RWPE2 (cell line): Measurements from ENCODE around the gene CCDC69.

Experiments
- ATAC-seq: fragments of 200-7000 bp; cut with Tn5 transposase; 3 replicates; pipeline ENCODE4 v1.9.1; 2021; ENCODE audit warnings: low read depth
- DNase-seq: peaks from one replicate; pipeline ENCODE4 v3.0.0-alpha.2; 2020; ENCODE audit warnings: low spot score
- H3K27ac ChIP-seq: fragments of 450-650 bp; 2 replicates; pipeline ENCODE4 v1.5.1; 2017; ENCODE audit warnings: mild to moderate bottlenecking; ENCODE audit not compliant: poor library complexity, severe bottlenecking
- H3K27me3 ChIP-seq: fragments of 250-450 bp; sonication (Bioruptor Pico); 2 replicates; pipeline ENCODE4 v1.5.1; 2021; ENCODE audit warnings: mild to moderate bottlenecking, moderate library complexity; ENCODE audit not compliant: insufficient read depth, poor library complexity, severe bottlenecking
- H3K36me3 ChIP-seq: fragments of 250-450 bp; sonication (Bioruptor Pico); 2 replicates; pipeline ENCODE4 v1.5.1; 2020; ENCODE audit warnings: low read depth, mild to moderate bottlenecking, moderate library complexity
- H3K4me1 ChIP-seq: fragments of 250-450 bp; sonication (Bioruptor Pico); 2 replicates; pipeline ENCODE4 v1.5.1; 2021; ENCODE audit warnings: mild to moderate bottlenecking, moderate library complexity; ENCODE audit not compliant: insufficient read depth, poor library complexity, severe bottlenecking
- H3K4me3 ChIP-seq: fragments of 250-450 bp; sonication (Bioruptor Pico); 2 replicates; pipeline ENCODE4 v1.5.1; 2021; ENCODE audit warnings: mild to moderate bottlenecking, moderate library complexity; ENCODE audit not compliant: severe bottlenecking
- H3K9me3 ChIP-seq: fragments of 250-450 bp; sonication (Bioruptor Pico); 2 replicates; pipeline ENCODE4 v1.5.1; 2021; ENCODE audit warnings: mild to moderate bottlenecking, moderate library complexity; ENCODE audit not compliant: severe bottlenecking
- TF ChIP-seq, protein P1 (sequence below): fragments of 450-650 bp; IDR thresholded peaks from one replicate; pipeline ENCODE4 v1.5.1; 2017; ENCODE audit warnings: mild to moderate bottlenecking, moderate library complexity; ENCODE audit not compliant: poor library complexity, severe bottlenecking

Gene CCDC69

GRCh38 chr5:151155775-151156506 is 68.0 kb downstream of the CCDC69 start:
- peaks cover 19% of the 10 kb centered on the region for H3K4me1 ChIP-seq
- no peaks in the 10 kb centered on the region for H3K36me3 ChIP-seq
- TF ChIP-seq, protein P1, sequence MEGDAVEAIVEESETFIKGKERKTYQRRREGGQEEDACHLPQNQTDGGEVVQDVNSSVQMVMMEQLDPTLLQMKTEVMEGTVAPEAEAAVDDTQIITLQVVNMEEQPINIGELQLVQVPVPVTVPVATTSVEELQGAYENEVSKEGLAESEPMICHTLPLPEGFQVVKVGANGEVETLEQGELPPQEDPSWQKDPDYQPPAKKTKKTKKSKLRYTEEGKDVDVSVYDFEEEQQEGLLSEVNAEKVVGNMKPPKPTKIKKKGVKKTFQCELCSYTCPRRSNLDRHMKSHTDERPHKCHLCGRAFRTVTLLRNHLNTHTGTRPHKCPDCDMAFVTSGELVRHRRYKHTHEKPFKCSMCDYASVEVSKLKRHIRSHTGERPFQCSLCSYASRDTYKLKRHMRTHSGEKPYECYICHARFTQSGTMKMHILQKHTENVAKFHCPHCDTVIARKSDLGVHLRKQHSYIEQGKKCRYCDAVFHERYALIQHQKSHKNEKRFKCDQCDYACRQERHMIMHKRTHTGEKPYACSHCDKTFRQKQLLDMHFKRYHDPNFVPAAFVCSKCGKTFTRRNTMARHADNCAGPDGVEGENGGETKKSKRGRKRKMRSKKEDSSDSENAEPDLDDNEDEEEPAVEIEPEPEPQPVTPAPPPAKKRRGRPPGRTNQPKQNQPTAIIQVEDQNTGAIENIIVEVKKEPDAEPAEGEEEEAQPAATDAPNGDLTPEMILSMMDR, result no peak
- no peaks in the 10 kb centered on the region for H3K27me3 ChIP-seq
- no peak overlapping the region for H3K4me3 ChIP-seq
- H3K9me3 ChIP-seq, result no peaks in the 10 kb centered on the region
- H3K27ac ChIP-seq, result peak overlapping the region; percentile 4
- no peak for DNase-seq
- ATAC-seq, result no peak

DNA sequence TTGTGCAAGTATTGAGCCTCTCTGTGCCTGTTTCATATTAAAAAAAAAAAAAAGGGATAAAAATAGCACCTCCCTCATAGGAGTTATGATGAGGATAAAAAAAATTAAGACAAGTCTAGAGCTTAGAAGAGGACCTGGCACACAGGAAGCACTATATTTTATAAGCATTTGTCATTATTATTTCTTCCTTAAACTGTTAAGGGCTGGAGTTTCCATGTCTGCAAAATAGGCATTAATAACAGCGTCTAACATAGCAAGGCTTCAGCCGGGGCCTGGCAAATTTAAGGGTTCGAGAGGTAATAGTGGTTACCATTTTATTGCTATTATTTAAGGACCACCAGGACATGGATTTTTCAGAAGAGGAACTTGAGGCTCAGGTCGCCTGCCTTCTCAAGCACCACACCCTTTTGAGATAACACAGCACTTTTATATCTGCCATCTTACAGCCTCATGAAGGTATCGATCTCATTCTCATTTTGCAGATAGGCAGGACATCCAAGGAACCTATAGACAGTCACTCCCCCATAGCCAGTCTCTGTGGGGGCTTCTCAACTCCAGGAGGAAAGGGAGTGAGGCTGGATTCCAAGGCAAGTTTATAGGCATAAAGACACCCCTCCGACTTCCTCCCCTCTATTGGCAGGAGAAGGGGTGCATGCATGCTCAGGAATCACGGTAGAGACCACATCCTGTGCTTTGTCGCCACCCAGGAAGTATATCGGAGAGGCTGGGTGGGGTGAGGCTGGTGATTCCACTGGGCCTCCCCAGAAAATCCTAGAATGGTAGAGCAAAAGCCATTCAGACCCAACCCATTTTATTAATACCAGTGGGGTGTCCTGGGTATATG is 68.7 kb downstream of the CCDC69 start:
- no peak for DNase-seq
- H3K4me1 ChIP-seq, result peaks cover 19% of the 10 kb centered on the region
- no peaks in the 10 kb centered on the region for H3K27me3 ChIP-seq
- TF ChIP-seq, protein P1, result no peak
- H3K27ac ChIP-seq, result peak overlapping the region; percentile 4
- H3K36me3 ChIP-seq, result no peaks in the 10 kb centered on the region
- no peak for ATAC-seq
- no peak overlapping the region for H3K4me3 ChIP-seq
- H3K9me3 ChIP-seq, result no peaks in the 10 kb centered on the region

DNA sequence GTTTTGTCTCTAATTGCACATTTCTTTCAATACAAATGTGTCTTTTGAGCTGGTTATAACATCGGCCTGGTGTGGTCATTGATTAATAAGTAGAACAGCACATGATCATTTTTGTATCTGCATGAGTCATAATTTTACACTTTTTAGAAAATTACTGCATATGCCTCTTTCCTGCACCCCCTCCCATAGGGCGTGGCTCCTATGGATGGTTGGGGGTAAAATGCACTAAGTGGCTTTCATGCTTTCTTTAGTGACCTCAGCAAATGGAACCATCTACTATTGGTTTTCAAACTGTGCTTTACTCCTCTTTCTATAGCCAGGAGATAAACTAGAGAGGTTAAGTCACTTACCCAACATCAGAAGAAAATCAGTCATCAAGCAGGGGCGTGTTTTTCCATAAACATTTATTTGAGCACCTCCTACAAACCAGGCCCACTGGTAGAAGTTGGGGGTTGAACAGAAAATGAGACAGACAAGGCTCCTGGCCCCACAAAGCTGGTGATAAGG is 70.1 kb downstream of the CCDC69 start:
- H3K36me3 ChIP-seq, result no peaks in the 10 kb centered on the region
- no peak for DNase-seq
- H3K27ac ChIP-seq, result no peak overlapping the region
- no peaks in the 10 kb centered on the region for H3K27me3 ChIP-seq
- H3K9me3 ChIP-seq, result no peaks in the 10 kb centered on the region
- peaks cover 19% of the 10 kb centered on the region for H3K4me1 ChIP-seq
- H3K4me3 ChIP-seq, result no peak overlapping the region
- no peak for ATAC-seq
- TF ChIP-seq, protein P1, result no peak

GRCh38 chr5:151153300-151153699 is 70.6 kb downstream of the CCDC69 start:
- peaks cover 19% of the 10 kb centered on the region for H3K4me1 ChIP-seq
- no peaks in the 10 kb centered on the region for H3K36me3 ChIP-seq
- no peak overlapping the region for H3K27ac ChIP-seq
- H3K4me3 ChIP-seq, result no peak overlapping the region
- no peaks in the 10 kb centered on the region for H3K27me3 ChIP-seq
- TF ChIP-seq, protein P1, result no peak
- no peak for DNase-seq
- no peaks in the 10 kb centered on the region for H3K9me3 ChIP-seq
- ATAC-seq, result no peak

DNA sequence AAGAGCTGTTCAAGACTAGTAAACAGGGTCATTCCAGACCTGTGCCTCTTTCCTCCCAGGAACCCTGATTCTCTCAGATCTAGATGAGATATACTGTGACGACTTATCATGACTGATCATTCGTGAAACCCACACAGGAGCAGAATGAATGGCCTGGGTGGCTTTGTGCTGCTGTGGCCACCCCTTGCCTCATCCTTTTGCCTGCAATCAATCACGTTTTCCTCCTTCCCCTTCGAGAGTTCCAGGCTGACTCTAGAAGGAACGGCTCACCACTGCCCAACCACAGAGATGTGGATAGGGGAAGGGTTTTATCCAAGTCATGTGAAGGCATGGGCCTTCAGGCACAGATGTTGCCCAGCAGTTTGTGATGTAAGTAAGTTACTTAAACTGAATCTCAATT is 72.1 kb downstream of the CCDC69 start:
- Histone ChIP-seq H3K4me3 (no peak overlapping the region), H3K27me3 (no peaks in the 10 kb centered on the region), H3K4me1 (peaks cover 16% of the 10 kb centered on the region), H3K36me3 (peaks cover 6% of the 10 kb centered on the region), H3K9me3 (no peaks in the 10 kb centered on the region), H3K27ac (no peak overlapping the region)
- ATAC-seq (no peak), DNase-seq (no peak)
- TF ChIP-seq, protein P1, result no peak
